NCI-H1092 (cell line): ENCODE measurements around the gene NPTX1.
A peak's percentile ranks its signal among the peaks of the same experiment; 100 is the strongest.

Experiments
- DNase-seq: peaks from one replicate; lab custom pipeline; 2025; lab: John Stamatoyannopoulos, UW

The NPTX1 gene

GRCh38 chr17:80459234-80459633 lies 17.2 kb downstream of the NPTX1 start:
- DNase-seq: no peak

- no peak for DNase-seq
Observed at GRCh38 chr17:80458016-80458415, 18.4 kb downstream of the NPTX1 start.

DNA sequence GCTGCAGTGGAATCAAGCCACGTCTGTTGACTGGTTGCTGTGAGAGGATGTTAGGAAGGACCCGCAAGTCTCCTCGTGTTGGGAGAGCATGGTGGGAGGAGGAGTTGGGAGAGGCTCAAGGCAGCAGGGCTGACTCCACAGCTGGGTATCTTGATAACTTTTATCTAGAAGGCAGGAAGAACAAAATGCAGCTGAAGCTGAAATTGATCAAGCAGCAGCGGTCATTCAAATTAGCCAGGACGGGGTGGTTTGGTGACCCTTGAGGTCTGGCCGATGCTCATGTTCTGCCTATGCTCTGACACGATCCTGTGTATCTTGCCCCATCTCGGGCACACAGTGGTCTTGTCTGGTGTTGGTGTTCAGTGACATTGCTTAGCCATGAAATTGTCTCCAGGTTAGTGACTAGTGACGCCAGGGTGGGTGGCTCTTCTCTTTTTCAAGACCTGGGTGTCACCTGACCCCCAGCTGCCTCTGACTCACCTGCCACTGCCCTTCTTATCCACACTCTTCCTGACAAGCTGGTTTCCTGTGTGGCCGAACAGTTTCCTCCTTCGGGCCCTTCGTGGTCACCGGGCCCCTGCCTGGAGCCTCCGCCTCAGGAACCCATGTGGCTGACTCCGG lies 19.1 kb downstream of the NPTX1 start:
- DNase-seq: no peak

DNA sequence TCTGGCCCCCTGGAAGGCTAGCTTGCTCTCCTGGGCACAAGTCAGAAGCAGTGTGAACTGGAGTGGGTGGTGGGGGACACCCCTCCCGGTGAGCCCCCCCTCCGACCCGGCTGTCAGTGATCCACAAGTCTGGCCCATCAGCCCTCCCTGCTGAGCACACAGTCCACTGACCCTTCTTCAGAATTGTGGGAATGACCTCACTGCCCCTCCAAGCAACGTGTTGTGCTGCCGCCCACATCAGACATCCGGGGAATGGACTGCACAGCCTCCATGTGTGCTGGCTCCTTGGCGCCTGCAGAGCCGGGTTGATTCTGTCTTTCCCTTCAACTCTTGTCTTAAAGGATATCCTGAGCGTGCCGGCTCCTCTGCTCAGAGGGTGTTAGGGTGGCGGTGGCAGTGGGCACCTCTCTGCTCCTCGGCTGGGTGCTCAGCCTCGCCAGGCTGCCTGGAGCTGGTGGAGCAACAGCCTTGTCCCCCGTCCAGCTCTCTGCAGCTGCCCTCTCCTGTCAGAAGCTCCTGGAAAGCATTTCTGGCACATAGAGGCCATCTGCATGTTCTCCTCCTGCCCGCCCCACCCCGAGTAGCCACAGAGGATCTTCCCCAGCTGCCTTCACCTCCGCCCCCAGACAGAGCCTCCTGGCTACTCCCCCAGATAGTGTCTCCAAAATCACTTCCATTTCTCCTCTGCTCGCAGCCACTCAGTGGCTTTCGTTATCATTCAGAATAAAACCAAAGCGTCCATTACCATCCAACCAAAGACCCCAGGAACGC lies 19.8 kb downstream of the NPTX1 start:
- no peak for DNase-seq

GRCh38 chr17:80455784-80456183 lies 20.6 kb downstream of the NPTX1 start:
- DNase-seq: no peak

- no peak for DNase-seq
Observed at GRCh38 chr17:80455336-80455710, 21.1 kb downstream of the NPTX1 start.

GRCh38 chr17:80454557-80455335 lies 21.7 kb downstream of the NPTX1 start:
- DNase-seq: peak; percentile 97

DNA sequence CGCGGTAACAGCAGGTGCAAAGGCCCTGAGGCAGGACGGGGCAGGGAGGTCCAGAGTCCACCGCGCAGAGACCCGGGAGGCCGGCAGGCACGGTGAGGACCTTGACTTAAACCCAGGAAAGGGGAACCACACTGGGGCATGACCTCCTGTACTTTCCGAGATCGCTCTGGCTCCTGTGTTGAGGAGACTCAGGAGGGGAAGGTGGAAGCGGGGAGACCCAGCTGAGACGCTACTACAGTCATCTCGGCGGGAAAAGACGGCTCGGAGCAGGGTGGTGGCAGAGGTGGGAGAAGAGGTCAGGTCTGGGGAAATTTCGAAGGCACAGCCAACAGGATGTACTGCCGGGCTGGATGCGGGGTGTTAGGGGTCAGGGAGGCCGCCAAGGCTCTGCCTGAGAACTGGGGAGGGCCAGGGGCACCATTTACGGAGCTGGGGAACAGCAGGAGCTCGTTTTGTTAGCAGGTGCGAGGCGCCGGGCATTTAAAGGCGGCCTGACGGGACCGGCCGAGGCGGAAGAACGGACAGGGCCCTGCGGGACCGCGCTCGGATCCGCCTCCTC lies 22.3 kb downstream of the NPTX1 start:
- DNase-seq: no peak

- DNase-seq: no peak
Observed at GRCh38 chr17:80453126-80453997, 23.0 kb downstream of the NPTX1 start.

DNA sequence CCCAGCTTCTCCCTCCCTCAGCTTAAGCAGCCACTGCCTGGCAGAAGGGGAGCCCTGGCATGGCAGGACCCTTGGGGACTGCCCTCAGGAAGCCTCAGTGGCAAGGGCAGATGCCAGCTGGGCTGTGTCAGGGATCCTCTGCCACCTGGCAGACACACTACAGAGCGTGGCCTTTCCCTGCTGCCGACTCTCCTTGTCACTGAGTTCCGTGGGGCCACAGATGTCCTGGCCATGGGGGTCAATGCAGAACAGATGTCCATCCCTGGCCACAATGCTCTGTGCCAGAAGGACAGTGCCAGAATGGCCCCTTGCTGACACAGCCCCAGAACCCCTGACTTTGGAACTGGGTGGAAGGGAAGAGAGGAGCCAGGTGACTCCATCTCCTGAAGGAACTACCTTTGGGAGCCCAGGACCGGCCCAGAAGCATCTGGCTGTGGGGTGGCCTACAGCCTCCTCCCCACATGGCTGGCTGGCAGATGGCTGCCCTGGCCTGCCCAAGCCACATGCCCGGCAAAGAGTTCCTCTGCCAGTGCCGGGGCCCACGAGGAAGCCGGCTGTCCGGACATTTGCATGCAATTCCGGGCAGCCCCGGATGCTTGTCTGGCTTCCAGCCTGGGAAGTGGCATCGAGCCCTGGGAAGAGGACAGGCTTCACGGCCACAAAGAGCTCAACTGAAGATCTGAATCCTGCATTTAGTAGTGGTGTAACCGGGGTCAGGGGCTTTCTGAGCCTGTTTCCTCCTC lies 24.1 kb downstream of the NPTX1 start:
- DNase-seq: no peak

- no peak for DNase-seq
Observed at GRCh38 chr17:80451104-80451775, 25.2 kb downstream of the NPTX1 start.

GRCh38 chr17:80449930-80450576 lies 26.4 kb downstream of the NPTX1 start:
- DNase-seq: no peak

DNA sequence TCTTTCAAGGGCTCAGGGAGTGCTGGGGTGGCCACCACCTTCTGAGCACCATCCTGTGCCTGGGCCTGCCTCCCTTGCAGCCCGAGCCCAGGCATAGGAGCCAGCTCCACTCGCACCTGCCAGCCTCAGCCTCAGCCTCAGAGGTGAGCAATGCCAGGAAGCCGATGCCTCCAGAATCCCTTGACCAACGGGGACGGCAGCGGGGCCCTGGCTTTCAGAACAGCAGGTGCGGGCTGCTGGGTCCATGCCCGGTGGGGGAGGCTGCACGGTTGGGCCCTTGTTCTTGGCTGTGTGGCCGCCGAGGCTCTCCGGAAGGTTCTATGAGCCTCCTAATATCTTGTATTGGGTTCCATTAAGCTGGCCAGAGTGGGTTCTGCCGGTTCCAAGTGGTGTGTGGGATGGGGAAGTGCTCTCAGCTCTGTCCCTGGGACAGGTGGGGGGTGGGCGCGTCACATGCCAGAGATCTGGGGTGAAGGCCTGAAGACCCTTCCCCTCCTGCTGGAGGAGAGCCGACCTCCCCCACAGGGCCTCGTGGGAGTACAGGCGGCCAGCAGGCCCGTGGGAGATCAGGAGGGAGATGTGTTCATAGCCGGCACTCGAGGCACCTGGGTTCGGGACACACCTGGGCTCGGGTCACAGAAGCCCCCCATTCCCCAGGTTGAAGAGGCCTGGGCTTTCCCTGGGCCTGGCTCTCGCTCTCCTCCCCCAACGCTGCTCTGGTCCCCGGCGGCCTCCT lies 27.0 kb downstream of the NPTX1 start:
- no peak for DNase-seq

- no peak for DNase-seq
Observed at GRCh38 chr17:80447790-80448189, 28.6 kb downstream of the NPTX1 start.

GRCh38 chr17:80446645-80447405 lies 29.6 kb downstream of the NPTX1 start:
- DNase-seq: no peak

DNA sequence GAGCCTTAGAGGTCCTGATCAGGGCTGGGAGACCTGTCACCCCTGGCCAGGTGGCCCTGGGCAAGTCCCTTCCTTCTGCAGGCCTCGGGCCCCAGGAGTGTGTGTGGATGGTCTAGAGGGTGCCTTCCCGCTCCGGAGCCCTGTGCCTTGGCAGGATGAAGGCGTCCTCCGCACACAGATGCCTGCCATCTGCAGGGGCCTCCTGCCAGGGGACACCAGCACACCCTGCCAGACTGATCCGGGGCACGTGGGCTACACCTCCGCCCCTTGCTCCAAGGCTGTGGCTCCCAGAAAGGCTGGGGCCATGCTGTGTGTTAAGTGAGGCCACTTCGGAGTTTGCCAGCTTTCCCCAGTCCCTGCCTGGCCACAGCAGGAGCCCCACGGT lies 30.7 kb downstream of the NPTX1 start:
- no peak for DNase-seq

DNA sequence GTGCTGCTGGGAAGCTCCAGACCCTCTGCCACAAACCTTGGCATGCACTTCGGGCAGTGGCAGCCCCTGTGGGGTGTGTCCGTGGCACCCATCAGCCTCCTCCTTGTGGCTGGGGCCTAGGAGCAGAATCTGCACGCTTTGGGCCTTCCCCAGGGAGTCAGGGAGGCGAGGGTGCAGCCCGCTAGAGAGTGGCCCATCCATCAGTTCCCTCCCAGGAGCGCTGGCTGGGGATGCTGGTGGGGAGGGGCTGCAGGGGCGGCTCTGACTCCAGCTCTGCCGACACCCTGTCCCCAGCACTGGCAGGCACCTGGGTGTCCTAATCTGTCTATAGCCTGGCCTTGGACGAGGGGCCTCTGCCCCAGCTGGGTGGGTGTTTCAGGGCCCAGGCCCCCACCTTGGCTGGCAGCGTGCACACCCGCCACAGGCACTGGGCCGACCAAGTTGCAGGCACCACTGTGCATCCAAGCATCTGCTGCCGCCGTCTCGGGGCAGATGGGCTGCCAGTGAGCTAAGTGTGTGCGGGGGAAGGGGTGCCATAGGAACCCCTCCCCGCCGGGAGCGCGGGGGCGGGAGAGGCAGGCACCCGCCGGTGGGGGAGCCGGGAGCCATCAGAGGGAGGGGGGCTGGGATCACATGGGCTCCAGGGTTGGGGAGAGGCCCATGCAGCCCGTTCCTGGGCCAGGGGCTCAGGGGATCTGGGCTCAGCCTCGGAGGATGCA lies 31.2 kb downstream of the NPTX1 start:
- no peak for DNase-seq

GRCh38 chr17:80444644-80444979 lies 31.8 kb downstream of the NPTX1 start:
- no peak for DNase-seq
